GM19452 (cell line): ENCODE data around the gene NACC2.

Experiments
- ATAC-seq: cut with Tn5 transposase; IDR thresholded peaks from one replicate; pipeline ENCODE4 v1.9.1; 2021; ENCODE audit not compliant: unreplicated experiment

The NACC2 gene

DNA sequence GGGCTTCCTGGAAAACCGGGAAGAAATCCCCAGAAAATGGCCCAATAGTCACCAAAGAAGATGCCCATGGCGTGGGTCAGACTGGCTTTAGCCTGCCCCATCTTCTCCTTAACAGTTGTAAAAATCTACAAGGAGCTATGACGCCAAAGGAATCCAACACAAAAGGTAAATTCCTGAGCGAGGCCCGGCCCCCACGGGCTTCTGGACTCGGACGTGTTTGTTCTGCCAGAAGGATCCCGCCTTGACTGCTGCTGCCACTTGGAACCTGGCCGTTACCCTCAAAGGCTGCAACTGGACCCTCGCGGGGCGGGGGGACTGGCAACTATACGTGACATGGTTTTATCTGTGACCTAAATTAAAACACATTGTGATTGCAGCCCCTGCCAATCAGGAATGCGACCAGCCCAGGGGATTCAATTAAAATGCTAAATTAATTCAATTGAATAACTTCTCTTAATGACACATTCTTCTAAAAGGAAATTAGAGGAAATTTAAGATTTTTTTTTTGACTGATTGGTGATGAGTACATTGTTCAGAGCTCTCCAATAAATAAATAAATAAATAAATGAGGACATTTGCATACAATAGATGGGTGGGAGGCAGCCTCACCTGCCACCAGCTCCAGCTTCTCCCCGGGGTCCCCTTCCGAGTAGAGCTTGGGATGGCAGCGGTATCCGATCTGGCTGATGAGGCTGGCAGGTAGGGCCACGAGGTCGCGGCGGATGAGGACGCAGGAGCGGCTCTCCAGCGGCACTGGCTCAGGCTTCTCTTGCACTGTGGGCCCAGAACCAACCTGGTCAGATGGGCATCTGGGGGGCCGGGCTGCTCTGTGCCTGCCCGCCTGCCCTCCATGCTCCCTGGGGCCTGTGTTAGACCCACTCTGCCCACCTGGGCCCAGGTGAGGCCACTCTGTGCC is 79.2 kb downstream of the NACC2 start:
- ATAC-seq, result no peak

DNA sequence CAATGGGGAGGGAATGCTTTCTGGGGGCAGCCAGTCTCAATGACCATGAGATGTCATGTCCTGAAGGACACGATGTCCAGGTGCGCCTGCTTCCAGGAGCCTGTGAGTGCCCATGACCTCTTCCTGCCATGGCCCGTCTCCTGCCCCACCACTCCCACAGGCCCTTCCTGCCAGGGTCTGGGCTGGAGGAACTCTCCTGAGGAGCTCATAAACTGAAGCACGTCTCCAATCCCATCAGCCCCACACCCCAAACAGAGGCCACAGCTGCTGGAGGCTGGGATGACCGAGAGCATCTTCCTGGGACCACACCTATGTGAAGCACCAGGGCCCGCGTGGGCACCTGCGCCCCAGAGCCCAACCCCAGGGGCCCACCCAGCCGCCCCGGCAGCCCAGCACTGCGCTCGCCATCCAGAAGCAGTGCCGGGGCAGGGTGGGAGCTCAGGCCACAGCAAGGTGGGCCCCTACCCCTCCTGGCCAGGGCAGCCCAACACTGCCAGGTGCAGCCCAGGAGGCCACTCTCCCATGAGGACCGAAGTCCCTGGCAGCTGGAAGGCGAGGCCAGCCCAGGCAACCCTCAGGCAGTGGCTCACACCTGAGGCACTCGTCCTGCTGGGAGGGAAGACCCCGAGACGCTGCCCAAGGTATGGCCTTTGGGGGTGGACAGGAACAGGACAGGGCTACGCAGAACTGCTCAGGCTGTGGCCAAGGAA is 80.0 kb downstream of the NACC2 start:
- no peak for ATAC-seq

GRCh38 chr9:136014147-136014923 is 80.8 kb downstream of the NACC2 start:
- no peak for ATAC-seq

GRCh38 chr9:136013524-136014034 is 81.5 kb downstream of the NACC2 start:
- no peak for ATAC-seq

GRCh38 chr9:136013116-136013515 is 82.0 kb downstream of the NACC2 start:
- ATAC-seq, result no peak

GRCh38 chr9:136012651-136013050 is 82.4 kb downstream of the NACC2 start:
- ATAC-seq, result no peak

DNA sequence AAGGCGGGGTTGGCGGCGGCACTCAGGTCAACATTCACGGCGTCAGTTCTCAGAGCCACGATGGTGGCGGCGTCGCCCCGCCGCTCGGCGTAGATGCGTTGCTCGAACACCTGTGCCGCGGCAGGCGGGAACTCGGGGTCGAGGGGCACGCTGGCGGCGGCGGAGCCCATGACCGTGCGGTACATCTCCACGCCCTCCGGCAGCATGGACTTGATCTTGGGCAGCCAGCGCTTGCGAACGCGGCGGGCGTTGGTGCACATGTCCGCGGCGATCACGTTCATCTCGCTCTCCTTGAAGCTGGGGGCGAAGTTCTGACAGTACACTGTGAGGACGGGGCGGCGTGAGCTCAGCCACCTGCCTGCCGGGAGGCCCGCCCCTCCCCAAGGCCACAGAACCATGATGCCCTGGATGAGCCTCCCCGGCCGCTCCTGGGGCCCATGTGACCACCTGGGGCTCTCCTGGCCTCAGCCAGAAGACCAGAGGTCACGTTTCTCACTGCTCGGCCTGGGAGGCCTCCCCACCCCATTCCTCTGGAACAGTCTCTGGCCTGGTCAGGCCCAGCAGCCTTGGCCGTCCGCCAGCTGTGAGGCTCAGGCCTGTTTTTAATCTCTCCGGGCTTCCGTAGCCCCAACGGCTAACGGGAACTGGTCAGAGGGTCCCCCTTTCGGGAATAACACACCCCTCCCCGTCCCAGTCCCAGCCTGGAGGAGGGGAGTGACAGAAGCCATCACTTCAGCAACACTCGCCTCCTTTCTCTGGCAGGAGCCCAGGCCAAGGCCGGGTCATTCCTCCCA is 83.2 kb downstream of the NACC2 start:
- no peak for ATAC-seq

DNA sequence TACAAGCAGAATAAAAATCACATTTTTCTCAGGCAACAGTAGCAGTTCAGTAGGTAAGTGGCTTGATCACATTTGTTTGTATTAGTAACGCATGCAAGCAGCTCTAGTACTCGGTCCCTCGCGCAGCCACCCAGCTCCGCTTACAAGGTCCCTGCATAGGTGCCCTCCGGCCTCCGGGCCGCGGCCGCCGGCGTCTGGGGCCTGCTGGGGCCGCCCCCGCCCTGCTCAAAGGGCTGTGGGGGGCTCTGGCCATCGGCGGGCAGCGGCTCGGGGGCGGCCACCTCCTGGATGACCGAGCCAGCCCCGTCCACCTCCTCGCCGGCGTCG is 83.8 kb downstream of the NACC2 start:
- no peak for ATAC-seq

- ATAC-seq, result no peak
Observed at GRCh38 chr9:136010615-136011361, 84.3 kb downstream of the NACC2 start.

DNA sequence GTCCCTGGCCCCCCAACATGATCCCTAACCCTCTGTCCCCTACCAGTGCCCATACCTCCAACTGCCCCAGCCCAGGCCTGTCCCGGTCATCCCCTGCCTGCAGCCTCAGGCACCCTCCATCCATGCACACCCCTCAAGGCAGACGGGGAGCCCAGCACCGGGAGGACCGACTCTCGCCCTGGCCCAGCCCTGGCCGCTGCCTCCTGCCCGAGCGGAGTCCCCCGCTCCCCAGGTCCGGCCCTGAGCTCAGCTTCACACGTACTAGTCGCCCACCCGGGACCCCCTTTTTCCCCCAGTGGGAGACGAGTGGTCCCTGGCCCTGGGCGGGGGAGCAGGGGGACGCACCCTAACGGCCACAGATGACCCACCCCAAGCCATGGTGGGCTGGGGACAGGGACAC is 84.9 kb downstream of the NACC2 start:
- no peak for ATAC-seq

- ATAC-seq, result no peak
Observed at GRCh38 chr9:136009516-136009915, 85.6 kb downstream of the NACC2 start.

- ATAC-seq, result no peak
Observed at GRCh38 chr9:136008693-136008997, 86.4 kb downstream of the NACC2 start.

DNA sequence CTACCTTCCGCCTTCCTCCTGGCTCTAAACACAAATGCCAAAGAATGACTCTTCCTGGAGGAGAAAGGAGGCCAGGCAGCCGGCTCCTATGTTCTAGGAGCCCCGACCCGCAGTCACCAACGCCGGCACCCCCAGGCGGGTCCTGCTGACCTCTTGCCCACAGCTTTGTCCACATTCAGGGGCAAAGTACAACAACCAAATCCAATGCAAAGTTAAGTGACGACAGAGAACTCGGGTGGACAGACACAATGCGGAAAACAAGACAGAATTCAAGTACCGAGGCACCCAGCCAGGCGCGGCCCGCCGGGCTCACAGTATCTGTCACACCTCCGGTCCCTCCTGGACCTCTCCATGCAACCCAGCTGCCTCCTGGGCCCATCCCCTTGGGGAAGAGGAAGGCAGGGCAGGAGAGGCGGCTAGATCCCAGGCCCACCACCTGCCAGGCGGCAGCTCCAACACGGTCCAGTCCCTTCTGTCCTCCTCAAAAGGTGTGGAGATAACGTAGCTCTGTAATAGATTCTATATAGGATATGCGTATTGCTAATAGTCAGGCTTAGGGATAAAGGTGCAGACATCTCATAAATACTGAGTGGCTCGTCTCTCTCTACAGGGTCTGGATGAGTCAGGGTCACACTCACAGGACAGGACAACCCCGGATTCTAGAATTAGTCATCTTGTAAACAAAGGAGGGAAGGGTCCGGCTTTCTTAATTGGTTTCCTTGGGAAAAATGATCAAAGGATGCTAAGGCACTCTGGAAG is 87.0 kb downstream of the NACC2 start:
- no peak for ATAC-seq

- no peak for ATAC-seq
Observed at GRCh38 chr9:136007276-136007933, 87.7 kb downstream of the NACC2 start.

- ATAC-seq, result no peak
Observed at GRCh38 chr9:136006169-136006568, 88.9 kb downstream of the NACC2 start.

GRCh38 chr9:136004712-136005111 is 90.4 kb downstream of the NACC2 start:
- ATAC-seq, result no peak

DNA sequence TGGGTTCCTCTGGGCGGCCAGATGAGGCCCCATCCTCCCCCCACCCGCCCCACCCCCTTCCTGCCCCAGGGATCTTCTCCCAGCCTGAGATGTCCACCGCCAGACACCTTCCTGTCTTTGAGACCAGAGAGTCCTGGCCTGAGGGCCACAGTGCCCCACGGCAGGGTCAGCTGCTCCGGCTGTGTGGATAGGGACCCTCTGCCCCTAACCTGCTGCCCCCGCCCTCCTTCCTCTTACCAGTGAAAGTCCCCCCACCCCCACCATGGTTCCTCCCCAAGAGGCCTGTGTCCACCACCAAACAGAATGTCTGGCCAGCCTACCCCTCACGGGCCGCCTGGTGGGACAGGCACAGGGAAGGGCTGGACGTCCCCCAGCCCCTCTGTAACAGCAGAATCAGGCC is 90.9 kb downstream of the NACC2 start:
- no peak for ATAC-seq

DNA sequence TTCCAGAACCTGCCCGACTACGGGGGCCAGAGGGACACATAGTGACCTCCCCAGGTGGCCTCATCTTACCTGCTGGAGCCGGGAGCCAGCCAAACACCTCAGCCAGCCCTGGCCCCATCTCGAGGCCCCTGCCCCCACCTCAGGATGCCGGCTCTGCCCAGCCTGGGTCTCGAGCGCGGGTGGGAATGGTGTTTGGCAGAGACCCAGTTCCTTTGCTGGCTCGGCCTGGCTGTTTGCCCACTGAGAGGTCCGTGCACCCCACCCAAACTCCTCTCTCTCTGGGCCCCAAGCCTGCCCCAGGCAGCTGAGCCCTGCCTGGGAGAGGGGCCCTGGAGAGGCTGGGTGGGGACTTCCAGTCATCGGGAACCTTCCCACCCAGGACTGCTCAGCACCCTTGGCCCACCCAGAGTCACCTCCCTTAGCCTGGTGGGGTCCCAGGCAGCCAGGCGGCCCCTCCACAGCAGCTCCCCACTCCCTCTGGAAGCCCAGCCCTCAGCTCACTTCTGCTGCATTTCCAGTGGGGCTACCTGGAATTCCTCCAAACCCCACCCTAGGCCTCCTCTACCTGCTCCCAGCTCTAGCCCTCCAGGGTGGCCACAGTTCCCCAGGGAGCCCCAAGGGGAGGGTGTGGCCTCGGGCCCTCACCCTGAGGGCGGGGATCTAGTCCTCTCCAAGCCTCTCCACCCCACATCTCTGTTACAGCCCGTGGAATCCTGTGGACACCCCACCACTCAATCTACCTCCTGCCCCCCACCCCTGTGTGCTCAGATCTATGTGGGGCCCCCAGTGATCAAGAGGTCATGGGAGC is 91.5 kb downstream of the NACC2 start:
- no peak for ATAC-seq
